ENCODE measurements around the gene TTLL11.

TTLL11 gene

DNA sequence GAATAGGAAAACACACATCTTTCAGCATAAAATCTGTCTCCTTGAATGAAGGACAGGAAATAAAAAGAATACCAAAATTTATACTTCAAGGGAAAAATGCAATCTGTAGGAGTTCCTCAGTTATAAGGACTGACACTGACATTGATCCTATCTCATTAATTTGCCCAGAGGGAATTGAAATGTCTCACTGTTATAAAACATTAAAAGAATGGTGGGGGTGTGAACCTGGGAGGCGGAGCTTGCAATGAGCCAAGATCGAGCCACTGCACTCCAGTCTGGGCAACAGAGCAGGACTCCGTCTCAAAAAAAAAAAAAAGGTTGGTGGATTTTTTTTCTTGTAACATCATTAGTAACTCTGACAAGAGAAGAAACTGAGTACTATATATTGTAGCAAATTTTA, 60.8 kb downstream of the TTLL11 start:
- no CpG with 5 or more reads among the region's 3 CpGs for WGBS (ENCODE audit: extremely low coverage, insufficient coverage, low lambda C conversion rate)

DNA sequence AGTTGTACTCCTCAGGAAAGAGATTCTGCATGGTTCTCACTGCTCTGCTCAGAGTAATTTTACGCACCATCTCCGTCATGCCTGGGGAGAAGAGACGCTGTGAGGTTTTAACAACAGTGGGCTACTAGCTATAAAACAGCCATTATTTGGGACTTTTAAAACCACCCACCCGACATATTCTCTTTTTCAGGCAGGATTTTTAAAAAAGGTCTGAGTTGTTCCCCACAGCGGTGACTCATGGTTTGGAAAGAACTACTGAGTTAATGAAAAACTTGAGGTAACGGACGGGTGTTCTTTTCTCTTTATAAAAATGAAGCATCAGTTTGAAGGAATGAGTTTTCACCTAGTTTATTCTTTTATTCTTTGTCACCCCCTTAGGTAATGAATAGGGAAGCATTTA, 61.3 kb downstream of the TTLL11 start:
- H4K8ac ChIP-seq (ENCODE audit: low read depth, low read length), result no peak overlapping the region
- H3K56ac ChIP-seq (ENCODE audit: low read length), result no peak overlapping the region
- no peak overlapping the region for H3K4ac ChIP-seq (ENCODE audit: low read depth, low read length)
- H4K5ac ChIP-seq (ENCODE audit: low read length), result no peak overlapping the region
- no peak overlapping the region for H3K4me2 ChIP-seq (ENCODE audit: low read length)
- H2AK5ac ChIP-seq (ENCODE audit: low read length), result no peak overlapping the region
- no peak overlapping the region for H3K18ac ChIP-seq (ENCODE audit: low read length)
- no peak overlapping the region for H3K23ac ChIP-seq (ENCODE audit: low read length)
- H2BK5ac ChIP-seq (ENCODE audit: low read length), result no peak overlapping the region
- H3K79me2 ChIP-seq (ENCODE audit: control insufficient read depth, insufficient read depth, low read length), result no peaks in the 10 kb centered on the region
- H3K27me3 ChIP-seq (ENCODE audit: insufficient read depth, low read length, poor library complexity), result no peaks in the 10 kb centered on the region
- H3K79me1 ChIP-seq (ENCODE audit: low read length), result no peaks in the 10 kb centered on the region
- WGBS (ENCODE audit: extremely low coverage, insufficient coverage, low lambda C conversion rate), result no CpG with 5 or more reads among the region's 7 CpGs
- H2BK15ac ChIP-seq (replicated peaks; ENCODE audit: low read depth), result no peak overlapping the region
- H3K9ac ChIP-seq (ENCODE audit: low read length), result no peak overlapping the region
- no peak overlapping the region for H3K27ac ChIP-seq (ENCODE audit: low read depth, low read length)
- H3K36me3 ChIP-seq (ENCODE audit: control insufficient read depth, insufficient read depth, low read length), result no peaks in the 10 kb centered on the region
- H3K4me1 ChIP-seq (ENCODE audit: control insufficient read depth, low read depth, low read length), result no peaks in the 10 kb centered on the region
- H2BK120ac ChIP-seq (ENCODE audit: low read depth, low read length), result no peak overlapping the region
- no peak overlapping the region for H3K4me3 ChIP-seq (ENCODE audit: low read length)
- no peak for DNase-seq

More for the DNA sequence above, 60.8 kb downstream of the TTLL11 start:
- Histone ChIP-seq H3K18ac (ENCODE audit: low read length) (no peak overlapping the region), H2BK120ac (ENCODE audit: low read depth, low read length) (no peak overlapping the region), H3K4ac (ENCODE audit: low read depth, low read length) (no peak overlapping the region), H4K8ac (ENCODE audit: low read depth, low read length) (no peak overlapping the region), H3K56ac (ENCODE audit: low read length) (no peak overlapping the region), H2BK15ac (replicated peaks; ENCODE audit: low read depth) (no peak overlapping the region), H2AK5ac (ENCODE audit: low read length) (no peak overlapping the region), H2BK5ac (ENCODE audit: low read length) (no peak overlapping the region), H3K27ac (ENCODE audit: low read depth, low read length) (no peak overlapping the region), H3K4me2 (ENCODE audit: low read length) (no peak overlapping the region), H3K23ac (ENCODE audit: low read length) (no peak overlapping the region), H4K5ac (ENCODE audit: low read length) (no peak overlapping the region), H3K4me1 (ENCODE audit: control insufficient read depth, low read depth, low read length) (no peaks in the 10 kb centered on the region), H3K4me3 (ENCODE audit: low read length) (no peak overlapping the region), H3K36me3 (ENCODE audit: control insufficient read depth, insufficient read depth, low read length) (no peaks in the 10 kb centered on the region), H3K27me3 (ENCODE audit: insufficient read depth, low read length, poor library complexity) (no peaks in the 10 kb centered on the region), H3K79me2 (ENCODE audit: control insufficient read depth, insufficient read depth, low read length) (no peaks in the 10 kb centered on the region), H3K79me1 (ENCODE audit: low read length) (no peaks in the 10 kb centered on the region), H3K9ac (ENCODE audit: low read length) (no peak overlapping the region)
- DNase-seq, result no peak

DNA sequence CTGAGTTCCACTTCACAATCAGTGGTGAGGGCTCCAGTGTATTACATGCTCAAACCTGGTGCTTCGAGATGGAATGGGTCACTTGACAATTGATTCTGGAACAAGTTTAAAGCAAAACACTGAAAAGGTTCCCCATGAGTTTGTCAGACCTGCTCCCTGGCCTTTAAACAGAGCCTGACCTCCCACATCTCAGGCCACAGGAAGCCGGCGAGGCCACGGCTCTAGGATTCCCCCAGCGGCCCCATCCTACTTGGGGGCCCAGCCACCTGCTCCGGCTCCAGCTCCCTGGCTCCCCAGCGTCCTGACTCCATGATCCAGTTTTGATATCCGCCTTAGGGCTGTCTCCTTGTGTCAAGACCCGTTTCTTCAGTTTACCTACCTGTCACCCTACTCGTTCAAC, 62.0 kb downstream of the TTLL11 start:
- Histone ChIP-seq H2BK120ac (ENCODE audit: low read depth, low read length) (no peak overlapping the region), H3K9ac (ENCODE audit: low read length) (no peak overlapping the region), H3K56ac (ENCODE audit: low read length) (no peak overlapping the region), H3K79me2 (ENCODE audit: control insufficient read depth, insufficient read depth, low read length) (no peaks in the 10 kb centered on the region), H4K8ac (ENCODE audit: low read depth, low read length) (no peak overlapping the region), H3K4me2 (ENCODE audit: low read length) (no peak overlapping the region), H3K79me1 (ENCODE audit: low read length) (no peaks in the 10 kb centered on the region), H2BK5ac (ENCODE audit: low read length) (no peak overlapping the region), H3K36me3 (ENCODE audit: control insufficient read depth, insufficient read depth, low read length) (no peaks in the 10 kb centered on the region), H3K23ac (ENCODE audit: low read length) (no peak overlapping the region), H3K4me3 (ENCODE audit: low read length) (no peak overlapping the region), H3K4ac (ENCODE audit: low read depth, low read length) (no peak overlapping the region), H3K4me1 (ENCODE audit: control insufficient read depth, low read depth, low read length) (no peaks in the 10 kb centered on the region), H3K27me3 (ENCODE audit: insufficient read depth, low read length, poor library complexity) (no peaks in the 10 kb centered on the region), H4K5ac (ENCODE audit: low read length) (no peak overlapping the region), H2BK15ac (replicated peaks; ENCODE audit: low read depth) (no peak overlapping the region), H2AK5ac (ENCODE audit: low read length) (no peak overlapping the region), H3K18ac (ENCODE audit: low read length) (no peak overlapping the region), H3K27ac (ENCODE audit: low read depth, low read length) (no peak overlapping the region)
- no peak for DNase-seq
- WGBS (ENCODE audit: extremely low coverage, insufficient coverage, low lambda C conversion rate), result no CpG with 5 or more reads among the region's 10 CpGs

DNA sequence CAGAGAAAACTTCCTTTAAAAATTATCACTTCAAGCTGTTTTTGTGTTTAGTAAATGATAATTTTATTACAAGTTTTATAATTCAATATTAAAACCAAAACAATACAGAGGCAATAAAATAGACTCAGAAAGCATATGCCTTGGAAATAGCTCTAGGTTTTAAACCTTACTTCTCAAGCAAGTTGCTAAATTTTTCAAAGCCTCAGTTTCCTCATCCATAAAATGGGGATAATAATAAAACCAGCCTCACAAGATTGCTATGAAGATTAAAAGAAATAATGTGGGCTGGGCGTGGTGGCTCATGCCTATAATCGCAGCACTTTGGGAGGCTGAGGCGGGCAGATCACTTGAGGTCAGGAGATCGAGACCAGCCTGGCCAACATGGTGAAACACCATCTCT, 62.8 kb downstream of the TTLL11 start:
- Histone ChIP-seq H3K36me3 (ENCODE audit: control insufficient read depth, insufficient read depth, low read length) (no peaks in the 10 kb centered on the region), H3K4me1 (ENCODE audit: control insufficient read depth, low read depth, low read length) (no peaks in the 10 kb centered on the region), H3K4me2 (ENCODE audit: low read length) (no peak overlapping the region), H2AK5ac (ENCODE audit: low read length) (no peak overlapping the region), H3K79me1 (ENCODE audit: low read length) (no peaks in the 10 kb centered on the region), H2BK120ac (ENCODE audit: low read depth, low read length) (no peak overlapping the region), H4K8ac (ENCODE audit: low read depth, low read length) (no peak overlapping the region), H2BK15ac (replicated peaks; ENCODE audit: low read depth) (no peak overlapping the region), H3K4ac (ENCODE audit: low read depth, low read length) (no peak overlapping the region), H3K18ac (ENCODE audit: low read length) (no peak overlapping the region), H3K56ac (ENCODE audit: low read length) (no peak overlapping the region), H4K5ac (ENCODE audit: low read length) (no peak overlapping the region), H3K9ac (ENCODE audit: low read length) (no peak overlapping the region), H3K4me3 (ENCODE audit: low read length) (no peak overlapping the region), H2BK5ac (ENCODE audit: low read length) (no peak overlapping the region), H3K27ac (ENCODE audit: low read depth, low read length) (no peak overlapping the region), H3K23ac (ENCODE audit: low read length) (no peak overlapping the region), H3K27me3 (ENCODE audit: insufficient read depth, low read length, poor library complexity) (no peaks in the 10 kb centered on the region), H3K79me2 (ENCODE audit: control insufficient read depth, insufficient read depth, low read length) (no peaks in the 10 kb centered on the region)
- no peak for DNase-seq
- WGBS (ENCODE audit: extremely low coverage, insufficient coverage, low lambda C conversion rate), result no CpG with 5 or more reads among the region's 4 CpGs

DNA sequence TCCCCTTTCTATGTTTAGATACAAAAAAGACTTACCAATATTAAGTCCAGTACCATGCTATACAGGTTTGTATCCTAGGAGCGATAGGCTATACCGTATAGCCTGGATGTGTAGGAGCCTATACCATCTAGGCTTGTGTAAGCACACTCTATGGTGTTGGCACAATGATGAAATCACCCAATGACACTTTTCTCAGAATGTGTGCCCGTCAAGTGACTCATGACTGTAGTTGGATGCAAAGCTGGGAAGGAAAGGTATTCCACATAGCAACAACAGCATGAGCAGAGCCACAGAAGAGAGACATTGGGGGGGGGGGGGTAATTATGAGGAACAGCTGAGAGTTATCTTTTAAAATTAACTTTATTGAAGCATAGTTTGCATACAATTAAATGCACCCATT, 63.2 kb downstream of the TTLL11 start:
- Histone ChIP-seq H2AK5ac (ENCODE audit: low read length) (no peak overlapping the region), H2BK5ac (ENCODE audit: low read length) (no peak overlapping the region), H2BK120ac (ENCODE audit: low read depth, low read length) (no peak overlapping the region), H3K79me1 (ENCODE audit: low read length) (no peaks in the 10 kb centered on the region), H3K4ac (ENCODE audit: low read depth, low read length) (no peak overlapping the region), H4K5ac (ENCODE audit: low read length) (no peak overlapping the region), H4K8ac (ENCODE audit: low read depth, low read length) (no peak overlapping the region), H2BK15ac (replicated peaks; ENCODE audit: low read depth) (no peak overlapping the region), H3K27ac (ENCODE audit: low read depth, low read length) (no peak overlapping the region), H3K18ac (ENCODE audit: low read length) (no peak overlapping the region), H3K36me3 (ENCODE audit: control insufficient read depth, insufficient read depth, low read length) (no peaks in the 10 kb centered on the region), H3K23ac (ENCODE audit: low read length) (no peak overlapping the region), H3K56ac (ENCODE audit: low read length) (no peak overlapping the region), H3K4me2 (ENCODE audit: low read length) (no peak overlapping the region), H3K27me3 (ENCODE audit: insufficient read depth, low read length, poor library complexity) (no peaks in the 10 kb centered on the region), H3K4me1 (ENCODE audit: control insufficient read depth, low read depth, low read length) (no peaks in the 10 kb centered on the region), H3K9ac (ENCODE audit: low read length) (no peak overlapping the region), H3K79me2 (ENCODE audit: control insufficient read depth, insufficient read depth, low read length) (no peaks in the 10 kb centered on the region), H3K4me3 (ENCODE audit: low read length) (no peak overlapping the region)
- no CpG with 5 or more reads among the region's 3 CpGs for WGBS (ENCODE audit: extremely low coverage, insufficient coverage, low lambda C conversion rate)
- DNase-seq, result peak; percentile 49

DNA sequence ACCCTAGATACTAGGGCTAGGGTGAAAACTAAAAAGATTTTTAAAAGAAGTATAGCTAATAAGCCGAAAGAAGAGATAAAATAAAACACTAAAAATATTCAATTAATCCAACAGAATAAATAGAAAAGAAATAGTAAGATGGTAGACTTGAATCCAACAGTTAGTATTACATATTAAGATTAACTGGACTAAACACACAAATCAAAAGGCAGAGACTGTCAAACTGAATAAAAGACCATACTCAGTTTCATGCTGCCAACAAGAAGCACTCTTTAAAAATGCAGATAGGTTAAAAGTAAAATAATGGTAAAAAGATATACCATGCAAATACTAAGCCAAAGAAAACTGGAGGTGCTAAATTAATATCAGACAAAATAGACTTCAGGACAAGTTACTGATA, 65.0 kb downstream of the TTLL11 start:
- no peak overlapping the region for H3K18ac ChIP-seq (ENCODE audit: low read length)
- H3K27ac ChIP-seq (ENCODE audit: low read depth, low read length), result no peak overlapping the region
- H2BK15ac ChIP-seq (replicated peaks; ENCODE audit: low read depth), result no peak overlapping the region
- H3K36me3 ChIP-seq (ENCODE audit: control insufficient read depth, insufficient read depth, low read length), result no peaks in the 10 kb centered on the region
- H2BK5ac ChIP-seq (ENCODE audit: low read length), result no peak overlapping the region
- no peaks in the 10 kb centered on the region for H3K27me3 ChIP-seq (ENCODE audit: insufficient read depth, low read length, poor library complexity)
- H4K5ac ChIP-seq (ENCODE audit: low read length), result no peak overlapping the region
- H3K79me1 ChIP-seq (ENCODE audit: low read length), result no peaks in the 10 kb centered on the region
- H2AK5ac ChIP-seq (ENCODE audit: low read length), result no peak overlapping the region
- H3K9ac ChIP-seq (ENCODE audit: low read length), result no peak overlapping the region
- no peak overlapping the region for H3K4me3 ChIP-seq (ENCODE audit: low read length)
- DNase-seq, result no peak
- WGBS (ENCODE audit: extremely low coverage, insufficient coverage, low lambda C conversion rate), result no CpG with 5 or more reads among the region's 1 CpG
- H4K8ac ChIP-seq (ENCODE audit: low read depth, low read length), result no peak overlapping the region
- H2BK120ac ChIP-seq (ENCODE audit: low read depth, low read length), result no peak overlapping the region
- no peak overlapping the region for H3K23ac ChIP-seq (ENCODE audit: low read length)
- H3K4me2 ChIP-seq (ENCODE audit: low read length), result no peak overlapping the region
- H3K56ac ChIP-seq (ENCODE audit: low read length), result no peak overlapping the region
- H3K79me2 ChIP-seq (ENCODE audit: control insufficient read depth, insufficient read depth, low read length), result no peaks in the 10 kb centered on the region
- no peak overlapping the region for H3K4ac ChIP-seq (ENCODE audit: low read depth, low read length)
- no peaks in the 10 kb centered on the region for H3K4me1 ChIP-seq (ENCODE audit: control insufficient read depth, low read depth, low read length)
